ENCODE data around the gene E4F1.

The E4F1 gene

GRCh38 chr16:2271848-2272461 lies 48.6 kb downstream of the E4F1 start:
- H3K4me1 ChIP-seq (ENCODE audit: control insufficient read depth in 1 of 2, insufficient read depth in 2 of 2, low read length in 2 of 2): peaks cover 6 to 16% of the 10 kb centered on the region in 2 donors
- no peak overlapping the region for H3K4me3 ChIP-seq (ENCODE audit: low read depth in 1 of 2, low read length in 2 of 2)
- H3K36me3 ChIP-seq (ENCODE audit: control insufficient read depth in 1 of 2, insufficient read depth in 2 of 2, low read length in 2 of 2): peaks cover 0 to 12% of the 10 kb centered on the region in 2 donors
- H3K27ac ChIP-seq (ENCODE audit: low read length): no peak overlapping the region
- no peaks in the 10 kb centered on the region for H3K9me3 ChIP-seq (ENCODE audit: control insufficient read depth in 1 of 2, low read length in 2 of 2)
- no peaks in the 10 kb centered on the region for H3K27me3 ChIP-seq (ENCODE audit: low read depth, low read length)

DNA sequence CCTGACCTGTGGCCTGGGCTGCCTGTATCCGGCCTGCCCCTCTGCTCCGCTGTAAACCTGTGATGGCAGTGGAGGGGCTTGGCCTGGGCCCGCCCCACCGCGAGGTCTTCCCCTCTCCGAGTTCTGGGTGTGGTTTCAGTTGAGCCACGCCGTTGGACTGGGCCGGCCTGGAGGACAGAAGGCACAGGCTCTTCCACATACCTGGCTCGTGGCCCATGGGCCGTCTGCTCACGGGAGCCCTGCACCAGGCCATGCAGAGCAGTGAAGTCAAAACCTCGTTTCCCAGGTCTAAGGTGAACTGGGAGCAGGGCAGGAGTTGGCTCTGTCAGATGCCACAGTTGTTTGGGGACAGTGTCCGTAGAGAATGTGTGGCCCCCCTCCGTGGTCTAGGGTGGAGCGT lies 50.1 kb downstream of the E4F1 start:
- no peak overlapping the region for H3K27ac ChIP-seq (ENCODE audit: low read length)
- H3K4me3 ChIP-seq (ENCODE audit: low read depth in 1 of 2, low read length in 2 of 2): no peak overlapping the region
- no peaks in the 10 kb centered on the region for H3K9me3 ChIP-seq (ENCODE audit: control insufficient read depth in 1 of 2, low read length in 2 of 2)
- no peaks in the 10 kb centered on the region for H3K27me3 ChIP-seq (ENCODE audit: low read depth, low read length)
- peaks cover 0 to 23% of the 10 kb centered on the region in 2 donors for H3K36me3 ChIP-seq (ENCODE audit: control insufficient read depth in 1 of 2, insufficient read depth in 2 of 2, low read length in 2 of 2)
- H3K4me1 ChIP-seq (ENCODE audit: control insufficient read depth in 1 of 2, insufficient read depth in 2 of 2, low read length in 2 of 2): peaks cover 6 to 15% of the 10 kb centered on the region in 2 donors

DNA sequence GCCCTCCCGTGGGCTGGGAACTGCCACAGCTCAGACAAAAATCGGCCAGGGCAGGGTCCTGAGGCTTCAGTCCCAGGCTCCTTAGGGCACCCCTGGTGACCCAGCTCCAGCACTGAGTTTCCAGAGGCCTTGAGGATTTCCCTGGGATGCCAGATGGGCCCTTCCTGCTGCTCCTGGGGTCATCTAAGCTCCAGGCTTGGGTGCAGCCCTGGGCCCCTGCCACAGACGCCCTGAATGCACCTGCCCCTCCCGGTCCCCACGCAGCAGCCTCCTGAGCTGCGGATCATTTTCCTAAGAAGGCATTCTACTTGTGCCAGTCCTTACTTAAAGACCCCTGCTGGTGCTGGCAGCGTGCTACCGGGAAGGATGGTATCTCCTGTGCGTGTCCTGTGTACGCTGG lies 50.5 kb downstream of the E4F1 start:
- Histone ChIP-seq H3K27ac (ENCODE audit: low read length) (no peak overlapping the region), H3K9me3 (ENCODE audit: control insufficient read depth in 1 of 2, low read length in 2 of 2) (no peaks in the 10 kb centered on the region), H3K4me3 (ENCODE audit: low read depth in 1 of 2, low read length in 2 of 2) (no peak overlapping the region), H3K36me3 (ENCODE audit: control insufficient read depth in 1 of 2, insufficient read depth in 2 of 2, low read length in 2 of 2) (peaks cover 0 to 27% of the 10 kb centered on the region in 2 donors), H3K27me3 (ENCODE audit: low read depth, low read length) (no peaks in the 10 kb centered on the region), H3K4me1 (ENCODE audit: control insufficient read depth in 1 of 2, insufficient read depth in 2 of 2, low read length in 2 of 2) (peaks cover 6 to 13% of the 10 kb centered on the region in 2 donors)

- no peaks in the 10 kb centered on the region for H3K9me3 ChIP-seq (ENCODE audit: control insufficient read depth in 1 of 2, low read length in 2 of 2)
- H3K27ac ChIP-seq (ENCODE audit: low read length): no peak overlapping the region
- H3K36me3 ChIP-seq (ENCODE audit: control insufficient read depth in 1 of 2, insufficient read depth in 2 of 2, low read length in 2 of 2): peaks cover 0 to 40% of the 10 kb centered on the region in 2 donors
- no peaks in the 10 kb centered on the region for H3K27me3 ChIP-seq (ENCODE audit: low read depth, low read length)
- no peaks in the 10 kb centered on the region for H3K4me1 ChIP-seq (ENCODE audit: control insufficient read depth in 1 of 2, insufficient read depth in 2 of 2, low read length in 2 of 2)
- H3K4me3 ChIP-seq (ENCODE audit: low read depth in 1 of 2, low read length in 2 of 2): no peak overlapping the region
Measured at GRCh38 chr16:2275476-2276367, 52.3 kb downstream of the E4F1 start.

DNA sequence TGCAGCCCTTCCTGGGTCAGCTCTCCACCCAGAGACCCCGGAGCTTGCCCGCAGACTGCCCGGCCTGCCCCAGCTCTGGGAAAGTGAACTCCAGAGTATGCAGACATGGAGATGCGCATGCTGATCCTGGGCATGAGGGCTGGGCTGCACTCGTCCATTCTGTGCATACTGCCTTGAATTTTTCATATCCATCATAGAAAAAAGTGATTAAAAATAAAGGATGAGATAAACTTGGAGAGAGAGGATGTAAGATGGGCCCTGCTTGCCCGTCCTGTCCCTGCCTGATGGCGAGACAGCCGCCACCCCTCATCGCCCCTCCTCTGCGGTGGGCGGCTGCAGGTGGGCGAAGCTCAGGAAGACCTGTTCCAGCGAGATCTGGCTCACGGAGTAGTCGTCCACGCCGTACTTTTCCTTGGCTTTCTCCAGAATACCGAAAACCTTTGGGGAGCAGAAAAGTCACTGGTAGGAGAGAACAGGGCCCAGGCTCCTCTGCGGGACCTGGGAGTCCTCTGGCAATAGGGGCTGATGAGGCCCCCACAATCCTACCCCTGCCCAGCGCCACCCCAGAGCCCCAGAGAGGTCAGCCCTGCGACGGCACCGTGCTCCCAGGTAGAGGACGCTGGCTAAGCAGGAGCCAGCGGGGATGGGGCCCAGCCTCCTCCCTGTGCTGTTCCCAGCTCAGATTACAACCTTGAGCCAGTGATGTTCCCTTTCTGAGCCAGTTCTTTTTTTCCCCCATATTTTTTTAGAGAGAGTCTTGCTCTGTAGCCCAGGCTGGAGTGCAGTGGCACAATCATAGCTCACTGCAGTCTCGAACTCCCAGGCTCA lies 53.2 kb downstream of the E4F1 start:
- Histone ChIP-seq H3K27me3 (ENCODE audit: low read depth, low read length) (no peaks in the 10 kb centered on the region), H3K36me3 (ENCODE audit: control insufficient read depth in 1 of 2, insufficient read depth in 2 of 2, low read length in 2 of 2) (peaks cover 0 to 48% of the 10 kb centered on the region in 2 donors)

GRCh38 chr16:2277466-2278271 lies 54.3 kb downstream of the E4F1 start:
- Histone ChIP-seq H3K27me3 (ENCODE audit: low read depth, low read length) (no peaks in the 10 kb centered on the region), H3K27ac (ENCODE audit: low read length) (no peak overlapping the region), H3K36me3 (ENCODE audit: control insufficient read depth in 1 of 2, insufficient read depth in 2 of 2, low read length in 2 of 2) (peaks cover 0 to 48% of the 10 kb centered on the region in 2 donors), H3K9me3 (ENCODE audit: control insufficient read depth in 1 of 2, low read length in 2 of 2) (no peaks in the 10 kb centered on the region), H3K4me3 (ENCODE audit: low read depth in 1 of 2, low read length in 2 of 2) (no peak overlapping the region), H3K4me1 (ENCODE audit: control insufficient read depth in 1 of 2, insufficient read depth in 2 of 2, low read length in 2 of 2) (no peaks in the 10 kb centered on the region)

More for the DNA sequence above, 53.2 kb downstream of the E4F1 start:
- H3K27ac ChIP-seq (ENCODE audit: low read length): no peak overlapping the region
- H3K4me3 ChIP-seq (ENCODE audit: low read depth in 1 of 2, low read length in 2 of 2): no peak overlapping the region
- H3K9me3 ChIP-seq (ENCODE audit: control insufficient read depth in 1 of 2, low read length in 2 of 2): no peaks in the 10 kb centered on the region
- H3K4me1 ChIP-seq (ENCODE audit: control insufficient read depth in 1 of 2, insufficient read depth in 2 of 2, low read length in 2 of 2): no peaks in the 10 kb centered on the region

DNA sequence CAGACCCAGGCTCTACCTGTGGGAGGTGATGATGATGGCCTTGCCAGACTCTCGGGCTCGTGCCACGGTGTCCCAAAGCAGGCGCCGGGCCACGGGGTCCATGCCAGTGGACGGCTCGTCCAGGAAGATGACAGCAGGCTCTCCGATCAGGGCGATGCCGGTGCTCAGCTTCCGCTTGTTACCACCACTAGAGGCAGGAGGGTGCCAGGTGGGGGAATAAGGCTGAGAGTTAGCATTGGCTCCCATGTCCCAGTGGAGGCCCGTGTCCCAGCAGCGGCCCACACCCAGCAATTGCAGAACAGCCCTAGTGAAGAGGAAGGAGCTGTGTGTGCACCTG lies 54.8 kb downstream of the E4F1 start:
- H3K27ac ChIP-seq (ENCODE audit: low read length): no peak overlapping the region
- H3K27me3 ChIP-seq (ENCODE audit: low read depth, low read length): no peaks in the 10 kb centered on the region
- no peaks in the 10 kb centered on the region for H3K4me1 ChIP-seq (ENCODE audit: control insufficient read depth in 1 of 2, insufficient read depth in 2 of 2, low read length in 2 of 2)
- H3K4me3 ChIP-seq (ENCODE audit: low read depth in 1 of 2, low read length in 2 of 2): no peak overlapping the region
- H3K36me3 ChIP-seq (ENCODE audit: control insufficient read depth in 1 of 2, insufficient read depth in 2 of 2, low read length in 2 of 2): peaks cover 0 to 54% of the 10 kb centered on the region in 2 donors
- H3K9me3 ChIP-seq (ENCODE audit: control insufficient read depth in 1 of 2, low read length in 2 of 2): no peaks in the 10 kb centered on the region

DNA sequence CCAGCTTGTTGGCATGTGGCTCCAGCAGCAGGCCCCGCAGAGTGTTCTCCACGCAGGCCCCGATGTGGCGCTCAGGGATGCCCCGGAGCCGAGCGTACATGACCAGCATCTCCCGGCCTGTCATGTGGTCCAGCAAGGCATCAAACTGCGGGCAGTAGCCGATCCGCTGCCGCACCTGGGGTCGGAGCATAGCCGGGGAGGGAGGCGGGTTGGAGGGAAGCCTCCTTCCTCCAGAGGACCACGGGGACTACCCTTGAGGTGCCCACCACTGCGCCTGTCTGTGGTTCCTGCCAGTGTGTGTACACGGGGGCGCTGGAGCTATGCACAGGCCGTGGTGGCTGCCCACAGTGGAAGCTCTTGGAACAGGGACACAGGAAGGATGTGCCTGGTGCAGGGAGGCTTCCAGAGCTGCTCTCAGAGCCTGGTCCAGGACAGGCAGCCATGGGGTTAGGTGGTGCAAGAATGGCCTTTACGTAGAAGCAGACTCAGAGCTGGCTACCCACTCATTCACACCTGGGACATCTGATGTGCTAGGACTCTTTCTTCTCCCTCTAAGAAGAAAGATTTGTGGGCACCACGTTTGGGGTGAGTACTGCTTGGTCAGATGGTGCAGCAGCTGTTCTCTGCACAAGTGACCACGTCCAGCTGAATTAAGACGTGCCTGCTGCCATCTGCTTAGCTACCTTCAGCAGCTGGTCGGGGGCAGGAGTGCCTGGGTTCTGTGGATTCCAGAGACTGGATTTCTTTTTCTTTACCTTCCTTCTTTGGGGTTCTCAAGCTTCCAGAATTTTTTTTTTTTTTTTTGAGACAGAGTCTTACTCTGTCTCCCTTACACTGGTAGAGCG lies 55.8 kb downstream of the E4F1 start:
- Histone ChIP-seq H3K36me3 (ENCODE audit: control insufficient read depth in 1 of 2, insufficient read depth in 2 of 2, low read length in 2 of 2) (peaks cover 0 to 61% of the 10 kb centered on the region in 2 donors), H3K4me1 (ENCODE audit: control insufficient read depth in 1 of 2, insufficient read depth in 2 of 2, low read length in 2 of 2) (no peaks in the 10 kb centered on the region), H3K27me3 (ENCODE audit: low read depth, low read length) (no peaks in the 10 kb centered on the region), H3K4me3 (ENCODE audit: low read depth in 1 of 2, low read length in 2 of 2) (no peak overlapping the region), H3K9me3 (ENCODE audit: control insufficient read depth in 1 of 2, low read length in 2 of 2) (no peaks in the 10 kb centered on the region), H3K27ac (ENCODE audit: low read length) (no peak overlapping the region)

DNA sequence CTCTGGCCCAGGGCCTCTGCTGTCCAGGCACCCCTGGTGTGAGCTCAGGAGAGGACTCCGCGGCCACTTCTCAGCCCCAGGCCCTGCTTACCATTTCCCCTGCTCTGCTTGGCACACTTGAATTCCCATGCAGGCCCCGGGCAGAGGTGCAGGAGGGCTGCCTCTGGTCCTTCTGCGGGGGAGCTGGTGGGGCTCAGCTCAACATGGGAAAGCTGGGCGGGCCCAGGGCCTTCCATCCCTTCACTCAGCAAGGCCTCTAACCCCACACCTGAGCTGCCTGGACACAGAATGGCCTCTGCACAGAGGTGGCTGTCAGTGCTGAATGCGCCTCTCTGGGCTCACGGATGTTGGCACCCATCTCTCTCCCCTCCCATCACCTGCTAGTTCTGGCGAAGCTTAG lies 57.1 kb downstream of the E4F1 start:
- Histone ChIP-seq H3K4me1 (ENCODE audit: control insufficient read depth in 1 of 2, insufficient read depth in 2 of 2, low read length in 2 of 2) (no peaks in the 10 kb centered on the region), H3K27ac (ENCODE audit: low read length) (no peak overlapping the region), H3K4me3 (ENCODE audit: low read depth in 1 of 2, low read length in 2 of 2) (no peak overlapping the region), H3K27me3 (ENCODE audit: low read depth, low read length) (no peaks in the 10 kb centered on the region), H3K36me3 (ENCODE audit: control insufficient read depth in 1 of 2, insufficient read depth in 2 of 2, low read length in 2 of 2) (peaks cover 0 to 73% of the 10 kb centered on the region in 2 donors), H3K9me3 (ENCODE audit: control insufficient read depth in 1 of 2, low read length in 2 of 2) (no peaks in the 10 kb centered on the region)

GRCh38 chr16:2280981-2281542 lies 57.7 kb downstream of the E4F1 start:
- H3K36me3 ChIP-seq (ENCODE audit: control insufficient read depth in 1 of 2, insufficient read depth in 2 of 2, low read length in 2 of 2): peaks cover 0 to 77% of the 10 kb centered on the region in 2 donors

More at GRCh38 chr16:2280981-2281542, 57.7 kb downstream of the E4F1 start:
- H3K4me3 ChIP-seq (ENCODE audit: low read depth in 1 of 2, low read length in 2 of 2): no peak overlapping the region
- H3K27me3 ChIP-seq (ENCODE audit: low read depth, low read length): no peaks in the 10 kb centered on the region
- H3K27ac ChIP-seq (ENCODE audit: low read length): no peak overlapping the region
- H3K4me1 ChIP-seq (ENCODE audit: control insufficient read depth in 1 of 2, insufficient read depth in 2 of 2, low read length in 2 of 2): no peaks in the 10 kb centered on the region
- no peaks in the 10 kb centered on the region for H3K9me3 ChIP-seq (ENCODE audit: control insufficient read depth in 1 of 2, low read length in 2 of 2)
